NCI-H748 (cell line): ENCODE data around the gene SCAMP1.
"Not testable (repeated sequence)": the region's sequence is repeated elsewhere in the genome, so short reads cannot be mapped to it uniquely, and the experiment has no call there.

Experiments used
- DNase-seq: peaks from one replicate; lab custom pipeline; 2025; ENCODE audit not compliant: unreplicated experiment; lab: John Stamatoyannopoulos, UW

SCAMP1 gene

GRCh38 chr5:78360924-78361630, 660 bp downstream of the SCAMP1 start:
- peak; percentile 83 for DNase-seq

DNA sequence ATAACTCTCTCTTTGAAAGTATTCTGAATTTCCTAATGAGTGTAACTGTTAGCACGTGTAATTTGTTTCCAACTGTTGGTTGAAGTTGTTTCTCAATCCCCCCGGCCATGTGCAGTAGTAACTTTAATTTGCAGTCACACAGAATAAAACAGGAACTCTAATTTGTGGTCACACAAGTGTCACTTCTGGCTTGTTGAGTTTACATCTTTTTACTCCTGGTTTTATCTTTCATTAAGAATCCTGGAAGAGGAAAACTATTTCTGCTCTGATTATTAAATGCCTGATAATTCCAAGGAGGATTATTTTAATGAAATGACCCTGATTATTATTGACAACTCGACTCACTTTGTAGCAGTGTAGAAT, 1.2 kb downstream of the SCAMP1 start:
- DNase-seq, result no peak

- peak; percentile 38 for DNase-seq
These were observed 1.8 kb downstream of the SCAMP1 start for GRCh38 chr5:78362220-78362619.

- DNase-seq, result peak; percentile 19
These were observed 3.6 kb downstream of the SCAMP1 start for GRCh38 chr5:78364005-78364404.

GRCh38 chr5:78367318-78367991, 7.0 kb downstream of the SCAMP1 start:
- peak; percentile 93 for DNase-seq

DNA sequence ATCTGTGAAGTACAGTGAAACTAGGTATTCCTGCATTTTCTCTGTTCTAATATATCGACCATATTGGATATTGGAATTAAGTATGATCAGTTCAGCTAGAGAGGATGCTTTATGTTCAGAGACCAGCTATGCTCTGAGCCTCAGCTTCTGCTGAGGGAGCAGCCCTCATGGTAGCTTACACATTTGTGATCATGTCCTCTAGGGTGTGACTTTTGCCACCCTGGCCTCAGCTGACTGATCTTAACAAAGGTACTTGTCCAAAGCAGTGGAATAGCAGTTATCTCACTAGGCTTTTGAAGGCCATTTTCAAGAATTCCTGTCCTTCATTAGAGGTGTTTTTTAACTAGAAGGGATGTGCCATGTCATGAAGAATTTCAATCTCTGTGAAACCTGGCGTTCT, 9.3 kb downstream of the SCAMP1 start:
- no peak for DNase-seq

DNA sequence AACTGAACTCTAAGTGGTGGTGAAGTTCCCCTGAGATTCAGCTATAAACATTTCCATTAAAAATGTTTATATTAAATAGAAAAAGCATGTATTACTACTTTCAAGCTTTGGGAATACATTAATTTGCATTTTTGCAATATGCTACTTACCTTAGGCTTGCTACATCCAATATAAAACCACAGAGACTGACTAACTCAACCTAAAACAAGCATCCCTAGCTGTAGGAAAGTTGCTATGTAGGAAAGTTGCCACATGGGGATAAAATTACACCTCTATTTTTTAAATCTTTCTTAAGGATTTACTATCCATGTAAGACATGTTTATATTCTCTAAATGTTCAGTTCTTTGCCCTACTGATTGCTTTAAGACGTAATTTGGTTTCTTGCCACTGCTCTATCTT, 12.8 kb downstream of the SCAMP1 start:
- no peak for DNase-seq

DNA sequence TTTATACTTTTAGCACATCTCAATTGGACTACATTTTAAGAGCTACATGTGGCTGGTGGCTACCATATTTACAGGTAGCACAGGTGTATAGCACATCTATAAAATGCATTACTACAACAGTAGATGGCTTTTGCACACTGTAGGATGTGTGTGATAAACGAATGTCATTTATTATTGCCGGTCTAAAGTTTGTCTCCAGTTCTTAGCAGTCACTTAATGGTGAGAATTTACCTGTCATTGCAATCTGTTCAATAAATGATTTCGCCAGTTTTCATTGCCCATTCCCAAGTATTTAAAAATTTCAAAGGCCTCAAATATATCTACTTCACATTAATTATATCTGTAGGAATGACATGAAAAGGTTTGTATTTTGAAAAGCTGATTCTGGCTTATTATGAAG, 15.9 kb downstream of the SCAMP1 start:
- no peak for DNase-seq

DNA sequence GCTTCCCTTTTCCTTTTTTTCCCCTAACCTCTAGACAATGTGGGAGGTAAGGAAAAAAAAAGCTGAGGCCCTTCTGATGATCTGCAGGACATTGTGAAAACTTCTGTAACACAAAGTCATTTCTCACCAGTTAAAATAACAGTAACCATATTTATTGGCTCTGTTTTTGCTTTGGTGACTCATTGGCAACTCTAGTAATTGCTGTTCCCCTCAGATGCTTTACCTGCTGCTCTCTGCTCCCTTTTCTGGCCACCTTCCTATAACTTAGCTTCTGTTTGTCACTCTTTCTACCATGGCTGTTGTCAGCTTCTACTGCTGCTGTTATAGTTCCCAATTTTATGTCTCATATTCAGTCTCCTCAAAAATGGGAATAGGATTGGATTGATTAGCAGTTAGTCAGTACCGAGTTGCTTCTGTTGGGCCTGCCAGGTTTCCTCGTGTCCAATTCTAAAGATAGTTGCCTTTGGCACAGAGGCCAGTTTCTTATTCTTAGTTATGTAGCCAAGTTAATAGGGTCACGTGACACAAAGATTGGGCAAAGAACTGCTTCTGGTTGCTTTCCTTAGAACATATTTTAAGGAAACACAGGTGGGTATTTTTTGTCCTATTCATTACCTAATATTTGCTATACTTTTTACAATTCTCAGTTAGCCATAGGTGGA, 16.8 kb downstream of the SCAMP1 start:
- no peak for DNase-seq

- DNase-seq, result no peak
These were observed 17.3 kb downstream of the SCAMP1 start for GRCh38 chr5:78377718-78378105.

DNA sequence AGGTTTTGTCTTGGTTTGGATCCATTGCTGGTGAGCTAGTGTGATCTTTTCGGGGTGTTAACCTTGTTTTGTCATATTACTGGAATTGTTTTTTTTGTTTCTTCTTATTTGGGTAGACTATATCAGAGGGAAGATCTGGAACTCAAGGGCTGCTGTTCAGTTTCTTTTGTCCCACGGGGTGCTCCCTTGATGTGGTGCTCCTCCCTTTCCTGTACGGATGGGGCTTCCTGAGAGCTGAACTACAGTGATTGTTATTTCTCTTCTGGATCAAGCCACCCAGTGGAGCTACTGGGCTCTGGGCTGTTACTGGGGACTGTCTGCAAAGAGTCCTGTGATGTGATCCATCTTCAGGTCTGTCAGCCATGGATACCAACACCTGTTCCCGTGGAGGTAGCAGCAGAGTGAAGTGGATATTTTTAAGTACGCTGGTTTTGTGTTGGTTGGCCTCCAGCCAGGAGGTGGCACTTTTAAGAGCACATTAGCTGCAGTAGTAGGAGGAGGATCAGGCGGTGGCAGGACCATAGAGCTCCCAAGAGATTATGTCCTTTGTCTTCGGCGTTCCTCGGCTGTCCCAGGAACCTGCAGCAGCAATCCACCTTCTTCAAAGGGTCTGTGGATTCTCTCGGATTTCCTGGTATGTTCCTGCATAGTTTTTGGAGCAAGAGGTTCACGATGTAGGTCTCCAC, 27.2 kb downstream of the SCAMP1 start:
- peak; percentile 42 for DNase-seq

DNA sequence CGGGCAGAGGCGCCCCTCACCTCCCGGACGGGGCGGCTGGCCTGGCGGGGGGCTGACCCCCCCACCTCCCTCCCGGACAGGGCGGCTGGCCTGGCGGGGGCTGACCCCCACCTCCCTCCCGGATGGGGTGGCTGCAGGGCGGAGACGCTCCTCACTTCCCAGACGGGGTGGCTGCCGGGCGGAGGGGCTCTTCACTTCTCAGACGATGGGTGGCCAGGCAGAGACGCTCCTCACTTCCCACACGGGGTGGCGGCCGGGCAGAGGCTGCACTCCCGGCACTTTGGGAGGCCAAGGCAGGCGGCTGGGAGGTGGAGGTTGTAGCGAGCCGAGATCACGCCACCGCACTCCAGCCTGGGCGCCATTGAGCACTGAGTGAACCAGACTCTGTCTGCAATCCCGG, 30.9 kb downstream of the SCAMP1 start:
- DNase-seq, result not testable (repeated sequence)

GRCh38 chr5:78397831-78398230, 37.4 kb downstream of the SCAMP1 start:
- DNase-seq, result no peak

DNA sequence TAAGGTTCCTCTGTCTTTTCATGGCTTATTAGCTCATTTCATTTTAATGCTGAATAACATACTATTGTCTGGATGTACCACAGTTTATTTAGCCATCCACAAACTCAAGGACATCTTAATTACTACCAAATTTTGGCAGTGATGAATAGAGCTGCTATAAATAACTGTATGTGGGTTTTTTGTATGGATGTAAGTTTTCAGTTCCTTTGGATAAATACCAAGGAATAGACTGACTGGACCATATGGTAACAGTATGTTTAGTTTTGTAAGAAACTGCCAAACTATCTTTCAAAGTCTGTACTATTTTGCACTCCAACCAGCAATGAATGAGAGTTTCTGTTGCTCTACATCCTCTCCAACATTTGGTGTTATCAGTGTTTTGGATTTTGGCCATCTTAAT, 38.7 kb downstream of the SCAMP1 start:
- no peak for DNase-seq

DNA sequence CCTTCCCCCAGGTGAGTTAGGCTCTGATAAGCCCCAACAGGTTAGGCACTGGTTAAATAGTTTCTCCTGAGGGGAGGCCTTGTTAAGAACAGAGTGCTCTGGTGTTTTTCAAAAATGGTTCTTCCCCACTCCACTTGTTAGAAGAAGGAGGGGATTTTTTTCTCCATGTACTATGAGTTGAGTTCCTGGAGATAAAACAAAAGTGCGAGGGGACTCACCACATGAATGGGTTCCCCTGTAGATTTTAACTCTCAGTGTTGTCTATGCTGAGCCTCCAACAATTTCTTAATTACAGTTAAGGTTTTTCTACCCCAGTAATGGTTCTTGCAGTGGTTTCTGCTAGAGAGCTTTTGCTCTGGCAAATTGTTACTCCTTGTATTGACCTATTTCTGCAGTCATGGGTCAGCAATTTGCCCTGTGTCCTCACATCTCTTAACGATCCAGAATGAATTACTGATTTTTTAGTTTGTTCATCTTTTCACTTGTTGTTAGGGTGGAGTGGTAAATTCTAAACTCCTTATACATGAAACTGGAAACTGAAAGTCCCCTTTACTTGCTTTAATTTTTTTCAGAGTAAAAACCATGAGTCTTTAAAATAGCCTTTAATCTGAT, 44.4 kb downstream of the SCAMP1 start:
- DNase-seq, result no peak

GRCh38 chr5:78405829-78406750, 45.7 kb downstream of the SCAMP1 start:
- no peak for DNase-seq

DNA sequence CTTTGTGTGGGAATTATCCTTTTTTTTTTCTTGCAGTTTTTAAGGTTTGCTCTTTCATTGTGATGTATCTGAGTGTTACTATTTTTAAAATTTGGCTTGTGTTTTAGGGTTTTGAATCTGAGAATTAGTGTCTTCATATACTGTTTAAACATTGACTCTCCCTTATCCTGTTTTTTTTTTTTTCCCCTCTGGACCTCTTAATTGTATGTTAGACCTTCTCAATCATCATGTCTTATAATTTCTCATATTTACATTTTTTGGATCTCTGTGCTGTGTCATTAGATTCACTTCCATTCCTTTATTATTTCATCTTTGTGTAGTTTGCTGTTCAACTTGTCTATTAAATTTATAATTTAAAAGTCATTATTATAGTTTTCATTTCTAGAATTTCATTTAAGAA, 47.0 kb downstream of the SCAMP1 start:
- DNase-seq, result no peak

DNA sequence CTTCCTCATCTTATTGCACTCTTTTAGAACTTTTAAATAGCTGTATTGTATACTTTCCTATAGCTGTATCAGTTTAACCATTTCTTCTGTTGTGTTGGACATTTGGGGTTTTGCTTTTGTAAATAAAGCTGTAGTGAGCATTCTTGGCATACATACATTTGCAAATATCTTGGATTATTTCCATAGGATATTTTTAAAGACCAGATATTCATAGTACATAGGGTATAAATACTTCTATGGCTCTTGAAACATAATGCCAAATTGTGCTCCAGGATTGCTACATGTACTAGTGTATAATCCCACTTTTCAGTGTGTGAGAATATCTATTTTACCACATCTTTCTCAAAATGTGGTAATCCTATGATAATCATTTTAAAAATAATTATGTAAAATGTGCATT, 51.2 kb downstream of the SCAMP1 start:
- DNase-seq, result no peak

DNA sequence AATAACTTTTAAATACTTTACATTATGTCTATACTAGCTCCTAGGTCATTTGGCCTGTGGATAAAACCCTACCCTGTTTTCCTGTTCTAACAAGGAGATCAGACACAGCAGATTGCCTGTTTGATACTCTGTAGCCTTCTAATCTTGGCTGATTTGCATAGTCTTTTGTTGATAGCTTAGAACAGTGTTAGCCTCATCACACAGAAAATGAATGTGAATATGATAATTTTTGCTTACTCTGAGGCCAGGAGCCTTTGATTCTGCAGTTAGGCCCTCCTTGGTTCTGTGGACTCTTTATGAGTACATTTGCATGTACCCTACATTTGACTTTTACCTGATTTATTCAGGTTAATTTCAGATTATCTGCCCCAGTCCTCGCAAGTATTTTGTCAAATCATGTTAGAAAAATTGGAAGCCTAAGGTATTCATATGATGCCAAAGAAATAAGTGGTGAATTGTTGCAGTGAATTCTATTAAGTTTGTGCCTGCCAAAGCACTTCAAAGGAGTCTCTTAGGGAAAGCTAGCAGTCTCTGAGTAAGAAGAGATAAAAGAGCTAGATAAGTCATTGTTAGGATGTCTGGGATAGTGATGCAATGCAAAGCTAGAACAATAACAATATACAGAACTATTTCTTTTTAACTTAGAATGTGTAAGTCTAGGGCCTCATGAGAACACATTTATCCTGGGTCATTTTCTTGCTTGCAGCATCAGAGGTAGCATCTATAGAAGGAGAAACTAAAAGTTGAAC, 56.4 kb downstream of the SCAMP1 start:
- DNase-seq, result no peak

- DNase-seq, result no peak
These were observed 59.0 kb downstream of the SCAMP1 start for GRCh38 chr5:78419396-78419795.
